Measurements from ENCODE around the gene MGMT.

Gene MGMT

DNA sequence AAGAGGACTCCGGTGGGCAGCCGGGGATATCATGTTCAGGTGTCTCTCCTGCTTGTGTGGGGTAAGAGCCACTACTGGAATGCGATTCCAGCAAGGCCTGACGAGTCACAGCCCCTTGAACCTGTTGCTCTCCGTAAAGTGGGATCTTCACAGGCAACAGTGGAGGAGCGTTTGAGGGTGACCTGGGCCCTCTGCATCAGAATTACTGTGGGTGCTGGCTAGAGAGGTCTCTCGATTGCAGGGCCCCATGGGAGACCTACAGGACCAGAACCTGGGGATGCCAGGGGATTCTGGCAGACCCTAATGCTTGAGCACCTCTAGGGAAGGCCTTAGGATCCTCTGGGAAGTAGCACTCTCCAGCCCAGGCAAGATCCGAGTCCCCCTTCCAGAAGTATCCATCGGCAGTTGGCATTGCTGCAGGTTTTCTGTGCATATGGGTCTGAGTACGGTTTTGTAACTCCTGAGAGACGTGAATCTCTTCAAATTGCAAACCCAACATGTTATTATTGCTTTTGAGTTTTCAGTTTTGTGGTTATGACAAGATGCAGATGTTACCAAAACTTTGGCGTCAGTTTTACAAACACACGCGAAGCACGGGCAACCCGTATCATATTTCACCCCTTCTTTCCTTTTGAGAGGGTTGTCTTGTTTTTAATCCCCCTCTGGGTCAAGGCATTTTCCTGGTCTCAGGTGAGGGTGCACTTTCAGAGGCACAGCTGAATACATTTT lies 4.6 kb downstream of the MGMT start:
- ChIA-PET CTCF (no interaction called here), POLR2A (no interaction called here)
- no peak for DNase-seq (ENCODE audit: extremely low spot score)
- TF ChIP-seq, protein P1, sequence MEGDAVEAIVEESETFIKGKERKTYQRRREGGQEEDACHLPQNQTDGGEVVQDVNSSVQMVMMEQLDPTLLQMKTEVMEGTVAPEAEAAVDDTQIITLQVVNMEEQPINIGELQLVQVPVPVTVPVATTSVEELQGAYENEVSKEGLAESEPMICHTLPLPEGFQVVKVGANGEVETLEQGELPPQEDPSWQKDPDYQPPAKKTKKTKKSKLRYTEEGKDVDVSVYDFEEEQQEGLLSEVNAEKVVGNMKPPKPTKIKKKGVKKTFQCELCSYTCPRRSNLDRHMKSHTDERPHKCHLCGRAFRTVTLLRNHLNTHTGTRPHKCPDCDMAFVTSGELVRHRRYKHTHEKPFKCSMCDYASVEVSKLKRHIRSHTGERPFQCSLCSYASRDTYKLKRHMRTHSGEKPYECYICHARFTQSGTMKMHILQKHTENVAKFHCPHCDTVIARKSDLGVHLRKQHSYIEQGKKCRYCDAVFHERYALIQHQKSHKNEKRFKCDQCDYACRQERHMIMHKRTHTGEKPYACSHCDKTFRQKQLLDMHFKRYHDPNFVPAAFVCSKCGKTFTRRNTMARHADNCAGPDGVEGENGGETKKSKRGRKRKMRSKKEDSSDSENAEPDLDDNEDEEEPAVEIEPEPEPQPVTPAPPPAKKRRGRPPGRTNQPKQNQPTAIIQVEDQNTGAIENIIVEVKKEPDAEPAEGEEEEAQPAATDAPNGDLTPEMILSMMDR (IDR thresholded peaks at IDR 0.05; ENCODE audit: control extremely low read depth, extremely low read depth, low read depth, missing control alignments): no peak

GRCh38 chr10:129472696-129473555 lies 5.9 kb downstream of the MGMT start:
- TF ChIP-seq, protein P1 (IDR thresholded peaks at IDR 0.05; ENCODE audit: control extremely low read depth, extremely low read depth, low read depth, missing control alignments): no peak
- CTCF ChIA-PET: no interaction called here

GRCh38 chr10:129474642-129475041 lies 7.6 kb downstream of the MGMT start:
- DNase-seq (ENCODE audit: extremely low spot score): no peak
- TF ChIP-seq, protein P1 (IDR thresholded peaks at IDR 0.05; ENCODE audit: control extremely low read depth, extremely low read depth, low read depth, missing control alignments): no peak
- ChIA-PET POLR2A (no interaction called here), CTCF (no interaction called here)

More at GRCh38 chr10:129472696-129473555, 5.9 kb downstream of the MGMT start:
- POLR2A ChIA-PET: no interaction called here
- no peak for DNase-seq (ENCODE audit: extremely low spot score)

- TF ChIP-seq, protein P1 (IDR thresholded peaks at IDR 0.05; ENCODE audit: control extremely low read depth, extremely low read depth, low read depth, missing control alignments): no peak
- POLR2A ChIA-PET: no interaction called here
- CTCF ChIA-PET: no interaction called here
- DNase-seq (ENCODE audit: extremely low spot score): no peak
Observed at GRCh38 chr10:129476431-129476830, 9.4 kb downstream of the MGMT start.

DNA sequence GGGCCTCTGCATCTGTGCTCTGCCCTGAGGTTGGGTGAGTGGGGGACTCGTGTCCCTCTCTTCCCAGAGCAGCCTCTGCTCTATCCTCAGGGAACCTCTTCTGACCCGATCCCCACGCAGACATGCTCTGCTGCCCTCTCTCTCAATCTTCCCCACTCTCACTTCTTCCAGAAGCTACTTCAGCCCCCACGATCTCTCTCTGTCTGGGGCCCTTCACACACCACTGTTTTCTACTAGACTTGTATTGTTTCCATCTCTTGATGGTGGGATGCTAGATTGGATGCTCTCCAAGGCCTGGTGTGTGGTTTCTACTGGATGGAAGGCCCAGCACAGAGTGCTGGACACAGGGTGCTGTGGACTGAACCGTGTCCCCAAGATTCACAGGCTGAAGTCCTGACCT lies 10.0 kb downstream of the MGMT start:
- TF ChIP-seq, protein P1 (IDR thresholded peaks at IDR 0.05; ENCODE audit: control extremely low read depth, extremely low read depth, low read depth, missing control alignments): no peak
- POLR2A ChIA-PET: no interaction called here
- DNase-seq (ENCODE audit: extremely low spot score): no peak
- CTCF ChIA-PET: no interaction called here

- DNase-seq (ENCODE audit: extremely low spot score): no peak
- TF ChIP-seq, protein P1 (IDR thresholded peaks at IDR 0.05; ENCODE audit: control extremely low read depth, extremely low read depth, low read depth, missing control alignments): no peak
- POLR2A ChIA-PET: no interaction called here
- CTCF ChIA-PET: no interaction called here
Observed at GRCh38 chr10:129481641-129482040, 14.6 kb downstream of the MGMT start.

Measured in GM10248 (cell line).